ENCODE data around the gene TCEAL1. TPM values are rescaled to one million over a fixed set of nuclear protein-coding genes. Genes with fewer than 3 reads are reported as not detected.

The TCEAL1 gene
- polyA plus RNA-seq, 1 donor (not counting 4 experiments of a cell fraction or from before 2014, with no cell fraction given), result 21.5 TPM

DNA sequence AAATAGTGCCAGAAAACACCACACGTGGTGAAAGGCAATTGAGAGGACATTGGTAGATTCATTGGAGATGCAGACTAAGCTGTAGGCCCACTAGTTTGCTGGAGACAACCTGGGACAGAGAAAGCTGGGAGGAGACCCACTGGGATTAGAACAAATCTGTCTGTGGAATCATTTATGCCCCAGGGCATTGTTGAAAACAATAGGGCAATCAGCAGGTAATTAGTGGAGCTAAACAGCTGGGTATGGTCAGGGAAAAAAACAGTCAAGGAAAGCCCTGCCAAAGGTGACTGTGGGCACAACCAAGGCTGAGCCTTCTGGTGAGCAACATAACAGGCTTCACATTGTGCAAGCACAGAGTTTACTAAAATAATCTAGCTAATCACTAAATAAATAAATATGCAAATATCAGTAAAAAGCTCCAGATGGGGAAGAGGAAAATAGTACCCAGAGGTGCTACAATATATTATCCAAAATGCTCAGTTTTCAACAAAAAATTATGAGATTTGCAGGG lies 12.0 kb upstream of the TCEAL1 start:
- Histone ChIP-seq H3K79me2 (ENCODE audit: control insufficient read depth, insufficient read depth, low read length) (no peaks in the 10 kb centered on the region), H3K4me1 (ENCODE audit: control insufficient read depth, extremely low read depth, insufficient read depth, low read length) (peaks cover 21% of the 10 kb centered on the region), H3K27ac (ENCODE audit: control insufficient read depth, insufficient read depth, low read length) (no peak overlapping the region), H3K9me1 (ENCODE audit: control insufficient read depth, extremely low read depth, insufficient read depth, low read length) (no peaks in the 10 kb centered on the region), H3K4me2 (ENCODE audit: control insufficient read depth, extremely low read depth, insufficient read depth, low read depth, low read length) (no peak overlapping the region), H4K20me1 (ENCODE audit: control insufficient read depth, extremely low read depth, insufficient read depth, low read length) (no peaks in the 10 kb centered on the region), H3K9ac (ENCODE audit: control insufficient read depth, extremely low read depth, insufficient read depth, low read length) (no peak overlapping the region), H3K27me3 (ENCODE audit: control insufficient read depth, extremely low read depth, insufficient read depth, low read length) (no peaks in the 10 kb centered on the region), H3K36me3 (ENCODE audit: control insufficient read depth in 2 of 2, extremely low read depth in 1 of 2, insufficient read depth in 2 of 2, low read length in 2 of 2) (no peaks in the 10 kb centered on the region), H3K9me3 (ENCODE audit: control insufficient read depth, low read depth, low read length) (no peaks in the 10 kb centered on the region), H3K4me3 (ENCODE audit: control insufficient read depth in 2 of 3, extremely low read depth in 1 of 3, insufficient read depth in 2 of 3, low read depth in 1 of 3, low read length in 3 of 3) (no peak overlapping the region), H2AFZ (ENCODE audit: control insufficient read depth, low read length) (no peak overlapping the region)
- dilution Hi-C loops (cut with MboI; ENCODE audit: extremely low pct_ligation_motif_present, low sequenced_read_pairs), result no loop called here
- DNase-seq (ENCODE audit: low read depth, low spot score) (no peak), FAIRE-seq (no peak)
- TF ChIP-seq, protein P1, sequence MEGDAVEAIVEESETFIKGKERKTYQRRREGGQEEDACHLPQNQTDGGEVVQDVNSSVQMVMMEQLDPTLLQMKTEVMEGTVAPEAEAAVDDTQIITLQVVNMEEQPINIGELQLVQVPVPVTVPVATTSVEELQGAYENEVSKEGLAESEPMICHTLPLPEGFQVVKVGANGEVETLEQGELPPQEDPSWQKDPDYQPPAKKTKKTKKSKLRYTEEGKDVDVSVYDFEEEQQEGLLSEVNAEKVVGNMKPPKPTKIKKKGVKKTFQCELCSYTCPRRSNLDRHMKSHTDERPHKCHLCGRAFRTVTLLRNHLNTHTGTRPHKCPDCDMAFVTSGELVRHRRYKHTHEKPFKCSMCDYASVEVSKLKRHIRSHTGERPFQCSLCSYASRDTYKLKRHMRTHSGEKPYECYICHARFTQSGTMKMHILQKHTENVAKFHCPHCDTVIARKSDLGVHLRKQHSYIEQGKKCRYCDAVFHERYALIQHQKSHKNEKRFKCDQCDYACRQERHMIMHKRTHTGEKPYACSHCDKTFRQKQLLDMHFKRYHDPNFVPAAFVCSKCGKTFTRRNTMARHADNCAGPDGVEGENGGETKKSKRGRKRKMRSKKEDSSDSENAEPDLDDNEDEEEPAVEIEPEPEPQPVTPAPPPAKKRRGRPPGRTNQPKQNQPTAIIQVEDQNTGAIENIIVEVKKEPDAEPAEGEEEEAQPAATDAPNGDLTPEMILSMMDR (optimal IDR thresholded peaks at IDR 0.05 in 1 of 3, IDR thresholded peaks at IDR 0.05 in 1 of 3, conservative IDR thresholded peaks at IDR 0.05 in 1 of 3; ENCODE audit: extremely low read depth in 1 of 3, insufficient read depth in 2 of 3, low read length in 3 of 3), result no peak
- TF ChIP-seq EZH2 (IDR thresholded peaks at IDR 0.05; ENCODE audit: low read length), result no peak

DNA sequence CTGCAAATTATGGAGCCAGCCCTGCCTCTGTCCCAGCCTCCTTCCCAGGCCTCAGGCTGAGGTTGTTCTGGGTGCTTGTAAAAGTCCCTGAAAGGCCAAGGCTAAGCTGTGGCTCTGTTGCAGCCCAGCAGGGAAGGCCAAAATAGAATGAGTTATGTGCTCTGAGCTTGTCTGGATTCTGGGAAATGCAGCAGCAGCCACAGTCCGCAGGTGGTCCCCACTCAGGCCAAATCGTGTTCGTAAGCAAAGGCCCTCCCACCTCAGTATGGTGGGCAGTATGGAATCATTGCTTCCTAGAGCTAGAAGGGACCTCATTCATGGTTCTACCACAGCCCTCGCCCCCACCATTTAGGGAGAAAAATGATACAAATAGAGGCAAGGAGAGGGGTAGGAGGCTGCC lies 4.7 kb upstream of the TCEAL1 start:
- Histone ChIP-seq H3K79me2 (ENCODE audit: control insufficient read depth, insufficient read depth, low read length) (peaks cover 4% of the 10 kb centered on the region), H3K4me1 (ENCODE audit: control insufficient read depth, extremely low read depth, insufficient read depth, low read length) (peaks cover 18% of the 10 kb centered on the region), H3K27ac (ENCODE audit: control insufficient read depth, insufficient read depth, low read length) (peak overlapping the region; percentile 36), H3K9me3 (ENCODE audit: control insufficient read depth, low read depth, low read length) (no peaks in the 10 kb centered on the region), H3K4me2 (ENCODE audit: control insufficient read depth, extremely low read depth, insufficient read depth, low read depth, low read length) (no peak overlapping the region), H3K4me3 (ENCODE audit: control insufficient read depth in 2 of 3, extremely low read depth in 1 of 3, insufficient read depth in 2 of 3, low read depth in 1 of 3, low read length in 3 of 3) (no peak overlapping the region), H3K9ac (ENCODE audit: control insufficient read depth, extremely low read depth, insufficient read depth, low read length) (peak overlapping the region; percentile 44), H4K20me1 (ENCODE audit: control insufficient read depth, extremely low read depth, insufficient read depth, low read length) (no peaks in the 10 kb centered on the region), H3K36me3 (ENCODE audit: control insufficient read depth in 2 of 2, extremely low read depth in 1 of 2, insufficient read depth in 2 of 2, low read length in 2 of 2) (no peaks in the 10 kb centered on the region), H2AFZ (ENCODE audit: control insufficient read depth, low read length) (no peak overlapping the region), H3K9me1 (ENCODE audit: control insufficient read depth, extremely low read depth, insufficient read depth, low read length) (no peaks in the 10 kb centered on the region), H3K27me3 (ENCODE audit: control insufficient read depth, extremely low read depth, insufficient read depth, low read length) (no peaks in the 10 kb centered on the region)
- dilution Hi-C loops (cut with MboI; ENCODE audit: extremely low pct_ligation_motif_present, low sequenced_read_pairs), result no loop called here
- FAIRE-seq (peak; percentile 57), DNase-seq (ENCODE audit: low read depth, low spot score) (no peak)
- no peak for TF ChIP-seq EZH2 (IDR thresholded peaks at IDR 0.05; ENCODE audit: low read length)
- TF ChIP-seq, protein P1 (optimal IDR thresholded peaks at IDR 0.05 in 1 of 3, IDR thresholded peaks at IDR 0.05 in 1 of 3, conservative IDR thresholded peaks at IDR 0.05 in 1 of 3; ENCODE audit: extremely low read depth in 1 of 3, insufficient read depth in 2 of 3, low read length in 3 of 3), result no peak

Data from keratinocyte (primary cell).